H1 (cell line): ENCODE data around the gene PCYT1A. TPM values are rescaled to one million over a fixed set of nuclear protein-coding genes. Genes with fewer than 3 reads are reported as not detected.

ENCODE experiments used
- CTCF ChIA-PET: fragments of 300-600 bp; sonication (Branson Sonifier 250); formaldehyde crosslinking; loops from one replicate; lab custom pipeline; 2021; ENCODE audit not compliant: partially characterized antibody; lab: Charles Lee
- POLR2A ChIA-PET: fragments of 300-600 bp; sonication (Branson Sonifier 250); formaldehyde crosslinking; loops from one replicate; lab custom pipeline; 2021; ENCODE audit warnings: inconsistent platforms; ENCODE audit not compliant: partially characterized antibody; lab: Charles Lee
- DNase-seq, 2 experiments: peaks; one replicate each; pipeline versions ENCODE4 v3.0.0 to v3.0.0-alpha.2; 2010 to 2022; ENCODE audit warnings: low spot score in 2 of 2, low read depth in 1 of 2, mixed read lengths in 1 of 2
- FAIRE-seq: peaks from 2 replicates; lab custom pipeline; 2011; peaks lifted over from hg19 to GRCh38; lab: Jason Lieb, UNC
- H2AFZ ChIP-seq: 2 replicates; pipeline ENCODE4 v1.8.1; 2012; ENCODE audit warnings: low read length, inconsistent platforms
- H2AK5ac ChIP-seq: 2 replicates; pipeline ENCODE4 v1.6.1; 2013; ENCODE audit warnings: low read depth, low read length
- H2BK120ac ChIP-seq: replicated peaks from 2 replicates; pipeline ENCODE3; 2013; ENCODE audit warnings: low read depth, low read length, inconsistent platforms
- H2BK12ac ChIP-seq: 2 replicates; pipeline ENCODE4 v1.6.1; 2013; ENCODE audit warnings: low read depth, low read length
- H2BK15ac ChIP-seq: 2 replicates; pipeline ENCODE4 v1.6.1; 2013; ENCODE audit warnings: low read length
- H2BK20ac ChIP-seq: 2 replicates; pipeline ENCODE4 v1.6.1; 2013; ENCODE audit warnings: low read length
- H2BK5ac ChIP-seq: 2 replicates; pipeline ENCODE4 v1.6.1; 2013; ENCODE audit warnings: low read depth, low read length
- H3K14ac ChIP-seq: 2 replicates; pipeline ENCODE4 v1.6.1; 2013; ENCODE audit warnings: inconsistent platforms; ENCODE audit not compliant: insufficient read length
- H3K18ac ChIP-seq: 2 replicates; pipeline ENCODE4 v1.6.1; 2013; ENCODE audit warnings: low read length; ENCODE audit errors: extremely low read depth
- H3K23ac ChIP-seq: 2 replicates; pipeline ENCODE4 v1.6.1; 2013; ENCODE audit warnings: inconsistent platforms; ENCODE audit not compliant: insufficient read length
- H3K23me2 ChIP-seq: 2 replicates; pipeline ENCODE4 v1.6.1; 2013; ENCODE audit warnings: low read depth, low read length
- H3K27ac ChIP-seq: 2 replicates; pipeline ENCODE4 v1.6.1; 2011; ENCODE audit warnings: low read depth, low read length, inconsistent platforms
- H3K27me3 ChIP-seq, 4 experiments: replicated peaks in 1 of 4; 1 replicate in 1 of 4; 2 replicates in 3 of 4; pipeline versions ENCODE4 v1.6.1 to v1.8.1; 2011 to 2013; ENCODE audit warnings: low read length in 3 of 4, mild to moderate bottlenecking in 3 of 4, inconsistent platforms in 2 of 4, mixed read lengths in 2 of 4, moderate library complexity in 1 of 4; ENCODE audit not compliant: control insufficient read depth in 3 of 4, insufficient read depth in 3 of 4; ENCODE audit errors: extremely low read depth in 1 of 4
- H3K36me3 ChIP-seq, 4 experiments: 2 replicates each; pipeline versions ENCODE4 v1.6.1 to v1.8.1; 2011 to 2013; ENCODE audit warnings: mild to moderate bottlenecking in 4 of 4, low read length in 3 of 4, moderate library complexity in 2 of 4, control low read depth in 1 of 4, inconsistent platforms in 1 of 4; ENCODE audit not compliant: insufficient read depth in 4 of 4, control insufficient read depth in 2 of 4
- H3K4ac ChIP-seq: replicated peaks from 2 replicates; pipeline ENCODE3; 2013; ENCODE audit warnings: low read length, low read depth, mixed read lengths, inconsistent platforms; ENCODE audit not compliant: insufficient read length
- H3K4me1 ChIP-seq, 4 experiments: replicated peaks in 1 of 4; 1 replicate in 1 of 4; 2 replicates in 3 of 4; pipeline versions ENCODE4 v1.6.1 to v1.8.1; 2011 to 2013; ENCODE audit warnings: low read length in 3 of 4, inconsistent platforms in 2 of 4, mixed read lengths in 1 of 4; ENCODE audit not compliant: insufficient read depth in 4 of 4, control insufficient read depth in 3 of 4
- H3K4me2 ChIP-seq, 2 experiments: 2 replicates each; pipeline versions ENCODE4 v1.6.1 to v1.8.1; 2011 to 2013; ENCODE audit warnings: low read depth in 2 of 2, low read length in 2 of 2, control low read depth in 1 of 2, inconsistent platforms in 1 of 2, mild to moderate bottlenecking in 1 of 2; ENCODE audit not compliant: insufficient read depth in 1 of 2
- H3K4me3 ChIP-seq, 4 experiments: fragments of 200-600, 300-600 bp in 1 of 4; sonication (generic), shearing (Covaris generic), sonication (Bioruptor Twin) in 1 of 4; 2 replicates each; pipeline versions ENCODE4 v1.5.1 to v1.8.1; 2011 to 2016; ENCODE audit warnings: low read length in 4 of 4, low read depth in 3 of 4, control low read depth in 2 of 4, inconsistent platforms in 2 of 4, mild to moderate bottlenecking in 2 of 4, mixed read lengths in 1 of 4, moderate library complexity in 1 of 4; ENCODE audit not compliant: insufficient read depth in 2 of 4; ENCODE audit errors: extremely low read depth in 1 of 4
- H3K56ac ChIP-seq: replicated peaks from 2 replicates; pipeline ENCODE3; 2013; ENCODE audit warnings: low read depth, mild to moderate bottlenecking, mixed read lengths, low read length, inconsistent platforms; ENCODE audit not compliant: insufficient read length
- H3K79me1 ChIP-seq: 2 replicates; pipeline ENCODE4 v1.6.1; 2013; ENCODE audit warnings: low read depth, low read length, control low read depth
- H3K79me2 ChIP-seq, 2 experiments: 2 replicates each; pipeline versions ENCODE4 v1.6.1 to v1.8.1; 2012 to 2013; ENCODE audit warnings: low read length in 2 of 2, mild to moderate bottlenecking in 2 of 2, inconsistent platforms in 1 of 2; ENCODE audit not compliant: insufficient read depth in 2 of 2, control insufficient read depth in 1 of 2
- H3K9ac ChIP-seq, 4 experiments: replicated peaks in 1 of 4; 1 replicate in 1 of 4; 2 replicates in 3 of 4; pipeline versions ENCODE4 v1.6.1 to v1.8.1; 2011 to 2013; ENCODE audit warnings: low read depth in 3 of 4, low read length in 3 of 4, control low read depth in 2 of 4, mild to moderate bottlenecking in 2 of 4, moderate library complexity in 2 of 4, inconsistent platforms in 1 of 4; ENCODE audit errors: extremely low read depth in 1 of 4
- H3K9me3 ChIP-seq, 2 experiments: 2 replicates each; pipeline versions ENCODE4 v1.6.1 to v1.8.1; 2012 to 2013; ENCODE audit warnings: mild to moderate bottlenecking in 2 of 2, moderate library complexity in 2 of 2, control low read depth in 1 of 2, inconsistent platforms in 1 of 2, low read depth in 1 of 2, low read length in 1 of 2, mixed read lengths in 1 of 2; ENCODE audit not compliant: insufficient read depth in 2 of 2
- H4K20me1 ChIP-seq, 2 experiments: replicated peaks in 1 of 2; 2 replicates each; pipeline versions ENCODE3 to v1.8.1; 2011 to 2013; ENCODE audit warnings: inconsistent platforms in 2 of 2, low read length in 2 of 2, mild to moderate bottlenecking in 1 of 2; ENCODE audit not compliant: insufficient read depth in 2 of 2, control insufficient read depth in 1 of 2
- H4K5ac ChIP-seq: 2 replicates; pipeline ENCODE4 v1.6.1; 2013; ENCODE audit warnings: low read length, low read depth, mixed read lengths, inconsistent platforms; ENCODE audit not compliant: insufficient read length
- H4K8ac ChIP-seq: 2 replicates; pipeline ENCODE4 v1.8.0; 2013; ENCODE audit warnings: mild to moderate bottlenecking, moderate library complexity, low read length, inconsistent platforms; ENCODE audit not compliant: insufficient read depth; ENCODE audit errors: extremely low read depth
- H4K91ac ChIP-seq: replicated peaks from 2 replicates; pipeline ENCODE3; 2013; ENCODE audit warnings: low read length, mixed read lengths, inconsistent platforms; ENCODE audit not compliant: insufficient read length
- ASH2L ChIP-seq: fragments of 200-600, 300-600 bp; sonication (generic); IDR thresholded peaks from one replicate; pipeline ENCODE4 v1.7.1; 2017; ENCODE audit warnings: low read length
- BCL11A ChIP-seq, 2 experiments: IDR thresholded peaks; one replicate each; pipeline ENCODE4 v1.6.1; 2011; ENCODE audit warnings: low read depth in 2 of 2, low read length in 2 of 2, mild to moderate bottlenecking in 2 of 2
- BRCA1 ChIP-seq: IDR thresholded peaks from 2 replicates; pipeline ENCODE4 v1.6.1; 2012; ENCODE audit warnings: low read depth, low read length, improper control_type of control experiment
- CHD1 ChIP-seq: IDR thresholded peaks from 2 replicates; pipeline ENCODE4 v1.6.1; 2012; ENCODE audit warnings: low read depth, low read length, improper control_type of control experiment
- CHD2 ChIP-seq: IDR thresholded peaks from 2 replicates; pipeline ENCODE4 v1.6.1; 2012; ENCODE audit warnings: low read length, improper control_type of control experiment
- CREB1 ChIP-seq: IDR thresholded peaks from 2 replicates; pipeline ENCODE4 v1.6.1; 2012; ENCODE audit warnings: inconsistent platforms
- E2F6 ChIP-seq: IDR thresholded peaks from 2 replicates; pipeline ENCODE4 v1.6.1; 2012; ENCODE audit warnings: inconsistent platforms
- MAFK ChIP-seq: IDR thresholded peaks from 2 replicates; pipeline ENCODE4 v1.6.1; 2012; ENCODE audit warnings: low read depth, mild to moderate bottlenecking, improper control_type of control experiment, low read length
- POU5F1 ChIP-seq: IDR thresholded peaks from 2 replicates; pipeline ENCODE4 v1.6.1; 2011; ENCODE audit warnings: low read depth, mild to moderate bottlenecking, low read length, moderate library complexity
- RNF2 ChIP-seq: fragments of 200-900, 300-1000 bp; sonication (generic); IDR thresholded peaks from 2 replicates; pipeline ENCODE4 v1.7.1; 2016; ENCODE audit warnings: borderline replicate concordance, low read depth, mild to moderate bottlenecking, antibody characterized with exemption, low read length; ENCODE audit not compliant: poor library complexity, severe bottlenecking; ENCODE audit errors: missing control alignments
- whole genome bisulfite sequencing, 2 experiments: shearing (Covaris generic) in 1 of 2; methylation state at CpG; one replicate each; pipeline versions ENCODE4 v1.1.6 to v1.1.7; 2013 to 2015; ENCODE audit warnings: low lambda C conversion rate in 2 of 2, mixed read lengths in 2 of 2, inconsistent platforms in 1 of 2, low coverage in 1 of 2, missing lambda C conversion rate in 1 of 2; ENCODE audit not compliant: insufficient replicate concordance in 2 of 2, insufficient coverage in 1 of 2, insufficient read length in 1 of 2; ENCODE audit errors: extremely low coverage in 1 of 2, missing lambda C conversion rate in 1 of 2; 5-methylcytosine and 5-hydroxymethylcytosine counted together
- polyA plus RNA-seq, 7 experiments: library from polyadenylated mRNA; depleted of rRNA in 3 of 7; stranded (reverse) in 5 of 7; unstranded in 2 of 7; fragments of >200 nt in 5 of 7; fragments of 200-250 nt in 2 of 7; gene quantifications; 1 replicate in 5 of 7; 2 replicates in 1 of 7; 4 replicates in 1 of 7; pipeline versions ENCODE4 v1.2.1 to v1.2.3, GENCODE V29; 2011 to 2013; ENCODE audit warnings: missing spikeins in 2 of 7, mixed read lengths in 2 of 7
- total RNA-seq: library from RNA; stranded (reverse); fragmentation: NEBNext Ultra II Directional; extraction: Animal tissue kit (Norgen Biotek cat#: 25700); gene quantifications from 2 replicates; pipeline ENCODE4 v1.2.1, GENCODE V29; 2021

The PCYT1A gene
- total and polyA plus RNA-seq, 2 of the 8 experiments (the other 6 are each of a cell fraction or from before 2014, with no cell fraction given) = 19.9 to 31.8 TPM

DNA sequence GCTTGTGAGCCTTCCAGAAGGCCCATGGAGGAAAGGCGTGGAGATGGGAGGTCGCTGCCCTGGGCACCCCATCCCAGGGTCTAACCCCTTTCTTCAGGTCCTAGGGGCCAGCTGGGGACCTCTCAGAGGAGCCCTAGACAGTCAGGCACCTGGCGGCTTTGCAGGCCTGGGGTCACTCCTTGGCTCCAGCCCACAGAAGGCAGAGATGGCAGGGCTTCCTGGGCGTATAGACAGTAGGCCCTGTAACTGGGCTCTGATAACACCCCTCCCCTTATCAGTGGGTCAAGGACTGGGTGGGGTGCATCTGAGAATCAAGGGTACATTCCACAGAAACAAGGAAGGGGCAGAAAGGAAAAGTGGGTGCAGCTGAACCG is 93.0 kb downstream of the PCYT1A start:
- 86% methylated on average over 5 of the region's 5 CpGs; no CpG with 5 or more reads in 1 of the 2 experiments for WGBS, 2 experiments
- Histone ChIP-seq H3K4me1 (peaks cover 0 to 8% (median 1%) of the 10 kb centered on the region in 4 experiments; a peak in 3 of 7 replicates), H2BK15ac (no peak overlapping the region), H3K4me2 (no peak overlapping the region)
- TF ChIP-seq CHD2 (no peak), CHD1 (no peak), MAFK (no peak), ASH2L (no peak), POU5F1 (no peak), RNF2 (no peak), BRCA1 (no peak), BCL11A (IDR thresholded peaks at IDR 0.05; ENCODE audit: low read depth in 2 of 2, low read length in 2 of 2) (no peak), E2F6 (no peak), CREB1 (no peak)
- TF ChIP-seq, all 59 proteins: peak for 0
- no peak overlapping the region for H3K23ac ChIP-seq
- no peak overlapping the region for H3K14ac ChIP-seq
- H3K18ac ChIP-seq = no peak overlapping the region
- H2AK5ac ChIP-seq = no peak overlapping the region
- no peak overlapping the region for H3K56ac ChIP-seq
- H2BK12ac ChIP-seq = peak overlapping the region; percentile 60; the same call in 1 of the 2 replicates
- no peak overlapping the region for H3K4me3 ChIP-seq
- H3K36me3 ChIP-seq = no peaks in the 10 kb centered on the region
- no peaks in the 10 kb centered on the region for H3K27me3 ChIP-seq
- H4K91ac ChIP-seq = no peak overlapping the region
- no peak overlapping the region; the same call in 1 of the 2 replicates for H2BK20ac ChIP-seq
- no peak overlapping the region for H2AFZ ChIP-seq
- no peaks in the 10 kb centered on the region for H3K79me1 ChIP-seq
- H3K79me2 ChIP-seq = no peaks in the 10 kb centered on the region
- no peak overlapping the region for H2BK5ac ChIP-seq
- no peak overlapping the region for H3K9ac ChIP-seq
- H3K4ac ChIP-seq = no peak overlapping the region
- H4K5ac ChIP-seq = no peak overlapping the region
- ChIA-PET CTCF (interaction anchor here (1.0 to 11.5 kb wide), 5 partner anchors 84 to 172 kb away, joined by 3 to 299 read pairs (median 11); no protein-coding TSS in a partner anchor), POLR2A (interaction anchor here (0.7 to 1.8 kb wide), 4 partner anchors 23 to 138 kb away, joined by 3 to 4 read pairs (median 3); no protein-coding TSS in a partner anchor)
- H3K23me2 ChIP-seq = no peaks in the 10 kb centered on the region
- H2BK120ac ChIP-seq = no peak overlapping the region
- DNase-seq = no peak
- H4K20me1 ChIP-seq = peaks cover 0 to 2% of the 10 kb centered on the region in 2 experiments
- FAIRE-seq = no peak
- no peaks in the 10 kb centered on the region for H3K9me3 ChIP-seq
- H3K27ac ChIP-seq = no peak overlapping the region
- no peak overlapping the region; the same call in 1 of the 2 replicates for H4K8ac ChIP-seq
